SU-DHL-6 (cell line): ENCODE results near the gene SFT2D2.

Experiments
- H2AFZ ChIP-seq: fragments of 200-600 bp; sonication (generic); 2 replicates; pipeline ENCODE4 v1.6.1; 2014; ENCODE audit warnings: low read depth, mild to moderate bottlenecking, moderate library complexity, mixed read lengths, antibody characterized with exemption, low read length; ENCODE audit not compliant: severe bottlenecking
- H3F3A ChIP-seq: fragments of 200-600 bp; shearing (Covaris generic); 2 replicates; pipeline ENCODE4 v1.6.0; 2016; ENCODE audit warnings: antibody characterized with exemption, mild to moderate bottlenecking; ENCODE audit not compliant: insufficient read depth
- H3K27ac ChIP-seq: fragments of 200-600 bp; sonication (generic); 2 replicates; pipeline ENCODE4 v1.5.1; 2016; ENCODE audit warnings: low read depth, mild to moderate bottlenecking, low read length, moderate library complexity, mixed read lengths
- H3K27me3 ChIP-seq: fragments of 200-600 bp; sonication (generic), shearing (Covaris generic); 2 replicates; pipeline ENCODE4 v1.6.0; 2014; ENCODE audit warnings: mild to moderate bottlenecking, low read length
- H3K36me3 ChIP-seq: fragments of 200-600 bp; sonication (generic); 2 replicates; pipeline ENCODE4 v1.6.1; 2014; ENCODE audit warnings: mild to moderate bottlenecking, low read length, mixed read lengths
- H3K4me2 ChIP-seq: fragments of 300-600, 200-600 bp; shearing (Covaris generic), sonication (generic); 2 replicates; pipeline ENCODE4 v1.6.0; 2014; ENCODE audit warnings: low read length, low read depth, mild to moderate bottlenecking; ENCODE audit not compliant: poor library complexity, severe bottlenecking
- H3K4me3 ChIP-seq: fragments of 200-600 bp; sonication (generic); 2 replicates; pipeline ENCODE4 v1.5.1; 2014; ENCODE audit warnings: antibody characterized with exemption, low read length, mild to moderate bottlenecking, mixed read lengths; ENCODE audit not compliant: insufficient read depth, poor library complexity, severe bottlenecking
- H3K79me2 ChIP-seq: fragments of 200-600 bp; sonication (generic); 2 replicates; pipeline ENCODE4 v1.6.1; 2014; ENCODE audit warnings: mild to moderate bottlenecking, low read length, moderate library complexity; ENCODE audit not compliant: insufficient read depth
- H3K9ac ChIP-seq: fragments of 200-600 bp; sonication (generic); 2 replicates; pipeline ENCODE4 v1.7.0; 2014; ENCODE audit warnings: mild to moderate bottlenecking, low read length
- H3K9me2 ChIP-seq: fragments of 200-600 bp; sonication (generic); replicated peaks from 2 replicates; pipeline ENCODE4 v1.6.1; 2014; ENCODE audit warnings: low read length; ENCODE audit not compliant: insufficient read depth
- H3K9me3 ChIP-seq: fragments of 200-600 bp; sonication (generic); 2 replicates; pipeline ENCODE4 v1.6.1; 2014; ENCODE audit warnings: low read length, mixed read lengths; ENCODE audit not compliant: insufficient read depth
- H4K20me1 ChIP-seq: fragments of 200-600 bp; sonication (generic); 2 replicates; pipeline ENCODE4 v1.6.1; 2014; ENCODE audit warnings: low read depth, mild to moderate bottlenecking, antibody characterized with exemption, low read length, moderate library complexity, mixed read lengths
- EZH2phosphoT487 ChIP-seq: fragments of 200-600 bp; sonication (generic), shearing (Covaris generic); conservative IDR thresholded peaks from 2 replicates; pipeline ENCODE4 v1.6.1; 2018; ENCODE audit warnings: mild to moderate bottlenecking, antibody characterized with exemption, low read length, moderate library complexity, mixed read lengths
- TF ChIP-seq, protein P1 (sequence below): fragments of 200-600 bp; sonication (generic); IDR thresholded peaks from one replicate; pipeline ENCODE4 v1.5.1; 2017; ENCODE audit warnings: antibody characterized with exemption, mild to moderate bottlenecking, low read length, moderate library complexity; ENCODE audit not compliant: insufficient read depth, poor library complexity, severe bottlenecking

Gene SFT2D2

DNA sequence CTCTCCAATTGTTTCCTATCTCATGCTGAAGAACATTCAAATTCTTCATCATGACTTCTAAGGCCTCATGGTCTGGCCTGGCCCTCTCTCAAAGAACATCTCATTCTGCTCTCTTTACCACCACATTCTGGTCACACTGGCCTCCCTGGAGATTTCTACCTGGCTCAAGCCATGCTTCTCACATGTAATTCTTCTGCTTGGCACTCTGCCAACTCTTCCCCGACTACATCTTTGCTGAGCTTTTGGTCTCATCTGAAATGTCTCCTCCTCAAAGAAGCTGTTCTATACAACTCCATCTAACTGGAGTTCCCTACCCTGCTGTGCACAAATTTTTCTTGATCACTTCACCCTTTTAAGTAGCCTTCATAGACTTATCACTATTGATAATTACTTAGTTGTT, 53.4 kb downstream of the SFT2D2 start:
- no peak overlapping the region for H3K4me2 ChIP-seq
- no peaks in the 10 kb centered on the region for H3K27me3 ChIP-seq
- H3K36me3 ChIP-seq, result no peaks in the 10 kb centered on the region
- H3K9ac ChIP-seq, result no peak overlapping the region
- no peaks in the 10 kb centered on the region for H3K9me3 ChIP-seq
- no peak overlapping the region for H3K27ac ChIP-seq
- H3F3A ChIP-seq, result no peaks in the 10 kb centered on the region
- TF ChIP-seq, protein P1, sequence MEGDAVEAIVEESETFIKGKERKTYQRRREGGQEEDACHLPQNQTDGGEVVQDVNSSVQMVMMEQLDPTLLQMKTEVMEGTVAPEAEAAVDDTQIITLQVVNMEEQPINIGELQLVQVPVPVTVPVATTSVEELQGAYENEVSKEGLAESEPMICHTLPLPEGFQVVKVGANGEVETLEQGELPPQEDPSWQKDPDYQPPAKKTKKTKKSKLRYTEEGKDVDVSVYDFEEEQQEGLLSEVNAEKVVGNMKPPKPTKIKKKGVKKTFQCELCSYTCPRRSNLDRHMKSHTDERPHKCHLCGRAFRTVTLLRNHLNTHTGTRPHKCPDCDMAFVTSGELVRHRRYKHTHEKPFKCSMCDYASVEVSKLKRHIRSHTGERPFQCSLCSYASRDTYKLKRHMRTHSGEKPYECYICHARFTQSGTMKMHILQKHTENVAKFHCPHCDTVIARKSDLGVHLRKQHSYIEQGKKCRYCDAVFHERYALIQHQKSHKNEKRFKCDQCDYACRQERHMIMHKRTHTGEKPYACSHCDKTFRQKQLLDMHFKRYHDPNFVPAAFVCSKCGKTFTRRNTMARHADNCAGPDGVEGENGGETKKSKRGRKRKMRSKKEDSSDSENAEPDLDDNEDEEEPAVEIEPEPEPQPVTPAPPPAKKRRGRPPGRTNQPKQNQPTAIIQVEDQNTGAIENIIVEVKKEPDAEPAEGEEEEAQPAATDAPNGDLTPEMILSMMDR, result no peak
- no peaks in the 10 kb centered on the region for H3K79me2 ChIP-seq
- no peaks in the 10 kb centered on the region for H3K9me2 ChIP-seq
- H2AFZ ChIP-seq, result no peak overlapping the region
- H4K20me1 ChIP-seq, result no peaks in the 10 kb centered on the region
- no peak overlapping the region for H3K4me3 ChIP-seq

- no peaks in the 10 kb centered on the region for H3K9me2 ChIP-seq
- H2AFZ ChIP-seq, result no peak within 1 kb of the TSS
- H3K36me3 ChIP-seq, result no peaks in the 10 kb centered on the region
- no peaks in the 10 kb centered on the region for H3K79me2 ChIP-seq
- no peak within 1 kb of the TSS for H3K9ac ChIP-seq
- no peaks in the 10 kb centered on the region for H3K27me3 ChIP-seq
- H3K9me3 ChIP-seq, result no peaks in the 10 kb centered on the region
- no peak within 1 kb of the TSS for H3K27ac ChIP-seq
- no peak within 1 kb of the TSS for H3K4me3 ChIP-seq
- H3K4me2 ChIP-seq, result no peak within 1 kb of the TSS
- no peaks in the 10 kb centered on the region for H4K20me1 ChIP-seq
- no peaks in the 10 kb centered on the region for H3F3A ChIP-seq
- TF ChIP-seq, protein P1, result no peak
- no peak for TF ChIP-seq EZH2phosphoT487
Observed at GRCh38 chr1:168280296-168280927, 54.6 kb downstream of the SFT2D2 start, which contains the start of gene TBX19. Gene TBX19 (plus strand): TSS chr1:168280877. CDS start chr1:168281091, 214 bp downstream.

DNA sequence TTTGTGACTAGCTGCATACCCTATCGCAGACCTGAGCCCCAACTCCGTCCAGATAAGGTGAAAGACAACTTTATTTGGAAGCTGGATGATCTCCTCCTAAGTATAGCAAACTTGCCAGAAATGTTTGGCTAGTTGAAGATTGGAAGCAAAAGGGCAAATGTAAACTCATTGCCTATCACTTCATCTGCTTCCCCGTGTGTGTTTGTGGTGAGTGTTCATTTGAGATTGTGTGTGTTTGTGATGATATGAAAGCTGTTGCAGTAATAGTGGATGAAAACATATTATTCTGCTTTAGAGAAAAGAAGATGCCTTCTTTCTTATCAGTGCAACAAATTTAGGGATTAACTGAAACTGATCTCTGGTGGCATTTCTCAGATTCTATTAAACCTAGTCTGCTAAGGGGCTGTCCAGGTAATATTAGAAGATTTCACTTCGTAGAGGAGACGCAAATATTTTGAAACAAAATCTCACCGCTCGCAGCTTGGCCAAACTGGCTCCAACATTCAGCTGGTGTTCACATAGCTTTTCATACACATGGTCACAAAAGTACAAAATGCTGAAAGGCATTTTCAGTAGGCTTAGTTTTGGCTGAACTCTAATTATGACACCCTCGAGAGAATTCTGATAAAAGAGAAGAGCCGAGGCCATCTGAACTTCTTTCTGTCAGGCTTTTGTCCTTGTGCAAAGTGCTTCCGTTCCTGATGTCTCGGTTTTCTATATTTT, 56.0 kb downstream of the SFT2D2 start:
- H3K4me3 ChIP-seq, result no peak overlapping the region
- no peaks in the 10 kb centered on the region for H3K9me3 ChIP-seq
- no peak overlapping the region for H3K4me2 ChIP-seq

More for the DNA sequence above, 56.0 kb downstream of the SFT2D2 start:
- Histone ChIP-seq H3K79me2 (no peaks in the 10 kb centered on the region), H2AFZ (no peak overlapping the region), H3K9me2 (no peaks in the 10 kb centered on the region), H3K27me3 (no peaks in the 10 kb centered on the region), H3K27ac (no peak overlapping the region), H3K36me3 (no peaks in the 10 kb centered on the region), H4K20me1 (no peaks in the 10 kb centered on the region), H3K9ac (no peak overlapping the region), H3F3A (no peaks in the 10 kb centered on the region)
- TF ChIP-seq EZH2phosphoT487, result no peak
- TF ChIP-seq, protein P1, result no peak
